ENCODE results near the gene IGDCC3.

Gene IGDCC3

GRCh38 chr15:65369651-65370050 is 8.2 kb downstream of the IGDCC3 start:
- no peak overlapping the region for H3K4me3 ChIP-seq (ENCODE audit: low read depth, low read length)
- in situ Hi-C loops (cut with HindIII; ENCODE audit: low sequenced_read_pairs) = no loop called here
- no peak for DNase-seq (ENCODE audit: low read depth, low spot score)
- TF ChIP-seq CTCF (IDR thresholded peaks at IDR 0.05; ENCODE audit: low read depth, low read length) = no peak

- TF ChIP-seq CTCF (IDR thresholded peaks at IDR 0.05; ENCODE audit: low read depth, low read length) = no peak
- DNase-seq (ENCODE audit: low read depth, low spot score) = no peak
- H3K4me3 ChIP-seq (ENCODE audit: low read depth, low read length) = no peak overlapping the region
- in situ Hi-C loops (cut with HindIII; ENCODE audit: low sequenced_read_pairs) = no loop called here
These were observed 8.6 kb downstream of the IGDCC3 start for GRCh38 chr15:65369212-65369547.

GRCh38 chr15:65368302-65369211 is 9.2 kb downstream of the IGDCC3 start:
- H3K4me3 ChIP-seq (ENCODE audit: low read depth, low read length) = no peak overlapping the region
- in situ Hi-C loops (cut with HindIII; ENCODE audit: low sequenced_read_pairs) = no loop called here
- DNase-seq (ENCODE audit: low read depth, low spot score) = no peak
- TF ChIP-seq CTCF (IDR thresholded peaks at IDR 0.05; ENCODE audit: low read depth, low read length) = no peak

GRCh38 chr15:65366122-65366892 is 11.5 kb downstream of the IGDCC3 start:
- DNase-seq (ENCODE audit: low read depth, low spot score) = no peak
- no peak for TF ChIP-seq CTCF (IDR thresholded peaks at IDR 0.05; ENCODE audit: low read depth, low read length)
- H3K4me3 ChIP-seq (ENCODE audit: low read depth, low read length) = no peak overlapping the region
- in situ Hi-C loops (cut with HindIII; ENCODE audit: low sequenced_read_pairs) = no loop called here

GRCh38 chr15:65365229-65365628 is 12.6 kb downstream of the IGDCC3 start:
- DNase-seq (ENCODE audit: low read depth, low spot score) = no peak
- TF ChIP-seq CTCF (IDR thresholded peaks at IDR 0.05; ENCODE audit: low read depth, low read length) = no peak
- no peak overlapping the region for H3K4me3 ChIP-seq (ENCODE audit: low read depth, low read length)
- in situ Hi-C loops (cut with HindIII; ENCODE audit: low sequenced_read_pairs) = no loop called here

- no peak for TF ChIP-seq CTCF (IDR thresholded peaks at IDR 0.05; ENCODE audit: low read depth, low read length)
- DNase-seq (ENCODE audit: low read depth, low spot score) = no peak
- in situ Hi-C loops (cut with HindIII; ENCODE audit: low sequenced_read_pairs) = no loop called here
- no peak overlapping the region for H3K4me3 ChIP-seq (ENCODE audit: low read depth, low read length)
These were observed 14.0 kb downstream of the IGDCC3 start for GRCh38 chr15:65363766-65364165.

Measured in astrocyte of the spinal cord (primary cell).